HepG2 (cell line): ENCODE measurements around the gene ROBO3. TPM values are rescaled to one million over a fixed set of nuclear protein-coding genes. Genes with fewer than 3 reads are reported as not detected.

ENCODE experiments used
- ATAC-seq: fragments of 200-7000 bp; cut with Tn5 transposase; 3 replicates; pipeline ENCODE4 v1.9.1; 2020; ENCODE audit warnings: mild to moderate bottlenecking, moderate library complexity
- BruUV-seq: library from RNA; stranded (reverse); fragments of 400-500 nt; replicated peaks from 2 replicates; lab custom pipeline; 2021; lab: Mats Ljungman, UMichigan
- CTCF ChIA-PET: fragments of 300-600 bp; formaldehyde crosslinking; extraction: SDS; loops from one replicate; lab custom pipeline; 2021; ENCODE audit warnings: low total read pairs, inconsistent platforms, low intra/inter-chr PET ratio; lab: Yijun Ruan, JAX
- POLR2A ChIA-PET: fragments of 350-600 bp; sonication (Branson Sonifier 250); formaldehyde crosslinking; loops from one replicate; lab custom pipeline; 2020; ENCODE audit warnings: antibody characterized with exemption, inconsistent platforms; lab: Yijun Ruan, JAX
- DNase-seq: peaks from one replicate; pipeline ENCODE4 v3.0.0-alpha.2; 2015; ENCODE audit warnings: low spot score
- FAIRE-seq: peaks from 3 replicates; lab custom pipeline; 2011; peaks lifted over from hg19 to GRCh38; lab: Jason Lieb, UNC
- H2AFZ ChIP-seq: one replicate; pipeline ENCODE4 v1.6.1; 2011; ENCODE audit warnings: low read length, inconsistent platforms
- H3K27ac ChIP-seq: fragments of 300-600 bp; 3 replicates; pipeline ENCODE4 v1.8.0; 2011; ENCODE audit warnings: mixed run types, mild to moderate bottlenecking, mixed read lengths, low read length, inconsistent platforms; ENCODE audit not compliant: insufficient read depth; ENCODE audit errors: extremely low read length
- H3K27me3 ChIP-seq, 2 experiments: fragments of 200-600 bp in 1 of 2; 2 replicates in 1 of 2; 3 replicates in 1 of 2; pipeline versions ENCODE4 v1.6.0 to v1.8.0; 2011; ENCODE audit warnings: low read length in 2 of 2, mild to moderate bottlenecking in 2 of 2, moderate library complexity in 2 of 2, inconsistent platforms in 1 of 2; ENCODE audit not compliant: insufficient read depth in 2 of 2, control insufficient read depth in 1 of 2
- H3K36me3 ChIP-seq, 2 experiments: fragments of 200-600 bp in 1 of 2; replicated peaks in 1 of 2; 2 replicates in 1 of 2; 3 replicates in 1 of 2; pipeline versions ENCODE4 v1.5.1 to v1.8.0; 2011; ENCODE audit warnings: low read length in 2 of 2, inconsistent platforms in 1 of 2; ENCODE audit not compliant: insufficient read depth in 2 of 2, control insufficient read depth in 1 of 2
- H3K4me1 ChIP-seq: 2 replicates; pipeline ENCODE4 v1.5.1; 2012; ENCODE audit warnings: low read length, inconsistent platforms; ENCODE audit not compliant: insufficient read depth
- H3K4me2 ChIP-seq: 2 replicates; pipeline ENCODE4 v1.6.0; 2011; ENCODE audit warnings: low read depth, low read length, inconsistent platforms
- H3K4me3 ChIP-seq, 3 experiments: fragments of 200-600 bp in 1 of 3; sonication (generic), shearing (Covaris generic) in 1 of 3; replicated peaks in 1 of 3; 2 replicates each; pipeline ENCODE4 v1.5.1; 2011 to 2016; ENCODE audit warnings: low read length in 3 of 3, inconsistent platforms in 2 of 3, low read depth in 2 of 3, mild to moderate bottlenecking in 2 of 3, control low read depth in 1 of 3, mixed read lengths in 1 of 3; ENCODE audit not compliant: insufficient read depth in 1 of 3
- H3K79me2 ChIP-seq: one replicate; pipeline ENCODE4 v1.6.1; 2011; ENCODE audit warnings: low read length, inconsistent platforms; ENCODE audit not compliant: insufficient read depth
- H3K9ac ChIP-seq: 2 replicates; pipeline ENCODE4 v1.6.0; 2011; ENCODE audit warnings: mild to moderate bottlenecking, low read depth, low read length, inconsistent platforms; ENCODE audit not compliant: insufficient read depth
- H3K9me3 ChIP-seq: 2 replicates; pipeline ENCODE4 v1.5.1; 2012; ENCODE audit warnings: mild to moderate bottlenecking, low read length
- H4K20me1 ChIP-seq: 2 replicates; pipeline ENCODE4 v1.6.0; 2011; ENCODE audit warnings: inconsistent platforms, mild to moderate bottlenecking, low read length, moderate library complexity; ENCODE audit not compliant: insufficient read depth
- CTCF ChIP-seq: sonication (generic); formaldehyde crosslinking; IDR thresholded peaks from 2 replicates; pipeline ENCODE4 v1.5.0; 2020; ENCODE audit warnings: mild to moderate bottlenecking, missing genetic modification reagents, moderate library complexity
- DDIT3 ChIP-seq: sonication (generic); formaldehyde crosslinking; IDR thresholded peaks from 2 replicates; pipeline ENCODE4 v1.4.0; 2020; ENCODE audit warnings: mild to moderate bottlenecking, missing genetic modification reagents
- HIVEP1 ChIP-seq: sonication (generic); formaldehyde crosslinking; IDR thresholded peaks from 2 replicates; pipeline ENCODE4 v1.4.0; 2020; ENCODE audit warnings: mild to moderate bottlenecking, missing genetic modification reagents
- LBX2 ChIP-seq: sonication (generic); formaldehyde crosslinking; IDR thresholded peaks from 2 replicates; pipeline ENCODE4 v1.5.0; 2020; ENCODE audit warnings: missing genetic modification reagents, mild to moderate bottlenecking, borderline replicate concordance
- TFDP1 ChIP-seq: IDR thresholded peaks from 2 replicates; pipeline ENCODE4 v1.6.1; 2016; ENCODE audit warnings: missing compliant biosample characterization, missing genetic modification reagents, borderline replicate concordance
- ZBTB38 ChIP-seq: sonication (generic); formaldehyde crosslinking; IDR thresholded peaks from 2 replicates; pipeline ENCODE4 v1.5.1; 2020; ENCODE audit warnings: mild to moderate bottlenecking, missing genetic modification reagents
- ZNF383 ChIP-seq: sonication (generic); formaldehyde crosslinking; IDR thresholded peaks from 2 replicates; pipeline ENCODE4 v1.4.0; 2020; ENCODE audit warnings: missing genetic modification reagents, mild to moderate bottlenecking, borderline replicate concordance
- ZNF605 ChIP-seq: sonication (generic); formaldehyde crosslinking; IDR thresholded peaks from 2 replicates; pipeline ENCODE4 v1.8.0; 2022; ENCODE audit warnings: mild to moderate bottlenecking, missing genetic modification reagents
- WGBS: methylation state at CpG from one replicate; pipeline ENCODE4 v1.1.6; 2017; ENCODE audit warnings: low lambda C conversion rate; 5-methylcytosine and 5-hydroxymethylcytosine counted together
- in situ Hi-C: cut with HindIII; loops from 2 replicates; pipeline ENCODE4 v1.10.0; 2017; ENCODE audit warnings: low pct_unique_long_range_greater_than_20kb; ENCODE audit not compliant: extremely low pct_ligation_motif_present
- intact Hi-C: fragments of 100-400 bp; cut with micrococcal nuclease; formaldehyde crosslinking; loops from one replicate; pipeline ENCODE4 v1.10.0; 2022; ENCODE audit not compliant: unreplicated experiment
- polyA plus RNA-seq, 8 experiments: library from polyadenylated mRNA; depleted of rRNA in 3 of 8; stranded (reverse) in 7 of 8; unstranded in 1 of 8; fragments of >200 nt; fragmentation: Illumina TruSeq in 4 of 8; extraction: Trizol in 4 of 8; gene quantifications; 2 replicates each; pipeline versions ENCODE4 v1.2.1 to v1.2.3, GENCODE V29; 2011 to 2016; ENCODE audit warnings: low read depth in 4 of 8, missing spikeins in 1 of 8, mixed read lengths in 1 of 8; ENCODE audit not compliant: insufficient read depth in 1 of 8
- total RNA-seq, 5 experiments: library from RNA; depleted of rRNA; stranded (reverse); fragments of >200 nt; fragmentation: Illumina TruSeq; extraction: Trizol; gene quantifications; 2 replicates each; pipeline ENCODE4 v1.2.3, GENCODE V29; 2016; ENCODE audit warnings: low read depth in 1 of 5
- TF ChIP-seq, protein P1 (sequence below): IDR thresholded peaks from 2 replicates; pipeline ENCODE4 v1.6.1; 2016
- TF ChIP-seq, protein P2 (sequence below): sonication (generic); formaldehyde crosslinking; IDR thresholded peaks from 2 replicates; pipeline ENCODE4 v1.4.0; 2020; ENCODE audit warnings: mild to moderate bottlenecking, missing genetic modification reagents, borderline replicate concordance

Gene ROBO3
- total and polyA plus RNA-seq, 2 of the 13 experiments (the other 11 are each of a cell fraction or from before 2014, with no cell fraction given) = 0.07 to 2.4 TPM

DNA sequence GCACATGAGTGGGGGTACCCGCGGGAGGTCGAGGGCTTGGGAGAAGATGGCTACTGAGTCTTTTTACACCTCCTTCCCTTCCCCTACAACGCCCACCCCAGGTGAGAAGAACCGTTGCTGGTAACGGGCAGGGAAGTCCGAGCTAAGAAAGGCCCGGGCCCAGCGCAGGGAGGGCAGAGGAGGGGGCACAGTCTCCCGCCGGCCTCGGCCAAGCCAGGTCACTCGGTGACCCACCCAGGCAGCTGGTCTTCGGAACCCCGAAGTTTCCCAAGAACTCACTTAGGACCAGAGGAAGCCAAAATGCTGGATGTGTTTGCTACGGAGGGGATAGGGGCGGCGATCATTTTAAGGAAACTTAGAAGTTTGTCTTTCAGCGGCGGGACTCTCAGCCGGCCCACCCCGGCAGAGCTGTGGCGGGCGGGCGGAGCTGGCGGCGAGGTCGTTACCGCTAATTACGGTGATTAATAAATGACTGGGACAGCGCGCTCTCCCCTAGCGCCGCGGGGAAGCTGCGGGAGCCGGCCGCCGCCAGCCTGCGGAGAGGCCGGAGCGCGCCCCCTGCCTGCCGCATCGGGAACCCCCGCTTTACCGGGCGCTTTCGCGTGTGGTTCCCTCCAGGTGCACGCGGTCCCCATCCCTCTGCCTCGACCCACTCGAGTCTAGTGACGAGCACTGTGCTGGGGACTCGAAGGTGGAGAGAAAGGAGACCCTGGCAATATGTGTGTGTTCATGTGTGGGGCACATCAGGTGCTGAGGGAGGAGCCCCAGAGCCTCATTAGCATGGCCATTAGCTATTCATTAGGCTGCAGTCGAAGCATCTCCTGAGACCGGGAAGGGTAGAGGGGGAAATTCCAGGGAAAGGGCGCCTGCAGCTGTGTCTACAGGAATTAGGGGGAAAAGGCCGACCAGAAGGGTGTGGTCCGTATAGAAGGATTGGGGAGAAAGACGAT is 945 bp downstream of the ROBO3 start:
- peaks cover 34% of the 10 kb centered on the region for H3K4me1 ChIP-seq
- H3K9ac ChIP-seq = 0 out of 2 replicates have a peak overlapping the region, but pooled peaks have one; percentile 23
- H3K4me2 ChIP-seq = peak overlapping the region; percentile 59
- no peak overlapping the region for H3K27ac ChIP-seq
- peak overlapping the region in 2 of 3 experiments; percentile 33 to 66; a peak in 2 of 6 replicates for H3K4me3 ChIP-seq
- DNase-seq = no peak
- no peaks in the 10 kb centered on the region for H3K79me2 ChIP-seq
- ATAC-seq = peak; percentile 75
- H3K9me3 ChIP-seq = no peaks in the 10 kb centered on the region
- H3K27me3 ChIP-seq = peaks cover 18 to 83% of the 10 kb centered on the region in 2 experiments; a peak in 4 of 5 replicates
- in situ Hi-C loops = loop anchor here (10.0 kb wide), 3 partner anchors 191 to 461 kb away; partner anchors contain the start of genes SIAE and SPA17
- H4K20me1 ChIP-seq = no peaks in the 10 kb centered on the region
- no peak overlapping the region for H2AFZ ChIP-seq
- ChIA-PET CTCF (interaction anchor here (1.7 to 2.7 kb wide), 4 partner anchors 10 to 222 kb away, joined by 5 to 18 read pairs (median 11); no protein-coding TSS in a partner anchor), POLR2A (interaction anchor here (1.5 kb wide), 1 partner anchor 192 kb away, joined by 4 read pairs; the partner anchor contains the start of genes SIAE and SPA17)
- no peak for FAIRE-seq
- BruUV-seq = no TSS peak
- H3K36me3 ChIP-seq = no peaks in the 10 kb centered on the region
- 5% methylated on average over 28 of the region's 62 CpGs for WGBS
- intact Hi-C loops = loop anchor here (2.0 kb wide), 1 partner anchor 451 kb away; no protein-coding TSS in a partner anchor
- TF ChIP-seq HIVEP1 (0 out of 2 replicates have a peak, but pooled peaks have one; percentile 34), ZNF605 (CRISPR knock-in tag) (peak; percentile 74), TFDP1 (CRISPR knock-in tag) (peak; percentile 61; the same call in 1 of the 2 replicates), ZBTB38 (peak; percentile 40; the same call in 1 of the 2 replicates), CTCF (peak; percentile 84), DDIT3 (CRISPR knock-in tag) (no peak), LBX2 (CRISPR knock-in tag) (0 out of 2 replicates have a peak, but pooled peaks have one; percentile 48), ZNF383 (no peak)
- TF ChIP-seq, protein P1, sequence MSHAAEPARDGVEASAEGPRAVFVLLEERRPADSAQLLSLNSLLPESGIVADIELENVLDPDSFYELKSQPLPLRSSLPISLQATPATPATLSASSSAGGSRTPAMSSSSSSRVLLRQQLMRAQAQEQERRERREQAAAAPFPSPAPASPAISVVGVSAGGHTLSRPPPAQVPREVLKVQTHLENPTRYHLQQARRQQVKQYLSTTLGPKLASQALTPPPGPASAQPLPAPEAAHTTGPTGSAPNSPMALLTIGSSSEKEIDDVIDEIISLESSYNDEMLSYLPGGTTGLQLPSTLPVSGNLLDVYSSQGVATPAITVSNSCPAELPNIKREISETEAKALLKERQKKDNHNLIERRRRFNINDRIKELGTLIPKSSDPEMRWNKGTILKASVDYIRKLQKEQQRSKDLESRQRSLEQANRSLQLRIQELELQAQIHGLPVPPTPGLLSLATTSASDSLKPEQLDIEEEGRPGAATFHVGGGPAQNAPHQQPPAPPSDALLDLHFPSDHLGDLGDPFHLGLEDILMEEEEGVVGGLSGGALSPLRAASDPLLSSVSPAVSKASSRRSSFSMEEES (CRISPR knock-in tag) = 0 out of 2 replicates have a peak, but pooled peaks have one; percentile 28
- TF ChIP-seq, protein P2, sequence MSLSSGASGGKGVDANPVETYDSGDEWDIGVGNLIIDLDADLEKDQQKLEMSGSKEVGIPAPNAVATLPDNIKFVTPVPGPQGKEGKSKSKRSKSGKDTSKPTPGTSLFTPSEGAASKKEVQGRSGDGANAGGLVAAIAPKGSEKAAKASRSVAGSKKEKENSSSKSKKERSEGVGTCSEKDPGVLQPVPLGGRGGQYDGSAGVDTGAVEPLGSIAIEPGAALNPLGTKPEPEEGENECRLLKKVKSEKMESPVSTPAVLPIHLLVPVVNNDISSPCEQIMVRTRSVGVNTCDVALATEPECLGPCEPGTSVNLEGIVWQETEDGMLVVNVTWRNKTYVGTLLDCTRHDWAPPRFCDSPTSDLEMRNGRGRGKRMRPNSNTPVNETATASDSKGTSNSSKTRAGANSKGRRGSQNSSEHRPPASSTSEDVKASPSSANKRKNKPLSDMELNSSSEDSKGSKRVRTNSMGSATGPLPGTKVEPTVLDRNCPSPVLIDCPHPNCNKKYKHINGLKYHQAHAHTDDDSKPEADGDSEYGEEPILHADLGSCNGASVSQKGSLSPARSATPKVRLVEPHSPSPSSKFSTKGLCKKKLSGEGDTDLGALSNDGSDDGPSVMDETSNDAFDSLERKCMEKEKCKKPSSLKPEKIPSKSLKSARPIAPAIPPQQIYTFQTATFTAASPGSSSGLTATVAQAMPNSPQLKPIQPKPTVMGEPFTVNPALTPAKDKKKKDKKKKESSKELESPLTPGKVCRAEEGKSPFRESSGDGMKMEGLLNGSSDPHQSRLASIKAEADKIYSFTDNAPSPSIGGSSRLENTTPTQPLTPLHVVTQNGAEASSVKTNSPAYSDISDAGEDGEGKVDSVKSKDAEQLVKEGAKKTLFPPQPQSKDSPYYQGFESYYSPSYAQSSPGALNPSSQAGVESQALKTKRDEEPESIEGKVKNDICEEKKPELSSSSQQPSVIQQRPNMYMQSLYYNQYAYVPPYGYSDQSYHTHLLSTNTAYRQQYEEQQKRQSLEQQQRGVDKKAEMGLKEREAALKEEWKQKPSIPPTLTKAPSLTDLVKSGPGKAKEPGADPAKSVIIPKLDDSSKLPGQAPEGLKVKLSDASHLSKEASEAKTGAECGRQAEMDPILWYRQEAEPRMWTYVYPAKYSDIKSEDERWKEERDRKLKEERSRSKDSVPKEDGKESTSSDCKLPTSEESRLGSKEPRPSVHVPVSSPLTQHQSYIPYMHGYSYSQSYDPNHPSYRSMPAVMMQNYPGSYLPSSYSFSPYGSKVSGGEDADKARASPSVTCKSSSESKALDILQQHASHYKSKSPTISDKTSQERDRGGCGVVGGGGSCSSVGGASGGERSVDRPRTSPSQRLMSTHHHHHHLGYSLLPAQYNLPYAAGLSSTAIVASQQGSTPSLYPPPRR = no peak
